CD4-positive, alpha-beta T cell treated with Interleukin-15 for 1 hour (primary cell): ENCODE results near the gene SCAPER.
"Not testable (repeated sequence)": the region's sequence is repeated elsewhere in the genome, so short reads cannot be mapped to it uniquely, and the experiment has no call there.

ENCODE experiments used
- DNase-seq: peaks from one replicate; pipeline ENCODE4 v3.0.0-alpha.2; 2020

Gene SCAPER

DNA sequence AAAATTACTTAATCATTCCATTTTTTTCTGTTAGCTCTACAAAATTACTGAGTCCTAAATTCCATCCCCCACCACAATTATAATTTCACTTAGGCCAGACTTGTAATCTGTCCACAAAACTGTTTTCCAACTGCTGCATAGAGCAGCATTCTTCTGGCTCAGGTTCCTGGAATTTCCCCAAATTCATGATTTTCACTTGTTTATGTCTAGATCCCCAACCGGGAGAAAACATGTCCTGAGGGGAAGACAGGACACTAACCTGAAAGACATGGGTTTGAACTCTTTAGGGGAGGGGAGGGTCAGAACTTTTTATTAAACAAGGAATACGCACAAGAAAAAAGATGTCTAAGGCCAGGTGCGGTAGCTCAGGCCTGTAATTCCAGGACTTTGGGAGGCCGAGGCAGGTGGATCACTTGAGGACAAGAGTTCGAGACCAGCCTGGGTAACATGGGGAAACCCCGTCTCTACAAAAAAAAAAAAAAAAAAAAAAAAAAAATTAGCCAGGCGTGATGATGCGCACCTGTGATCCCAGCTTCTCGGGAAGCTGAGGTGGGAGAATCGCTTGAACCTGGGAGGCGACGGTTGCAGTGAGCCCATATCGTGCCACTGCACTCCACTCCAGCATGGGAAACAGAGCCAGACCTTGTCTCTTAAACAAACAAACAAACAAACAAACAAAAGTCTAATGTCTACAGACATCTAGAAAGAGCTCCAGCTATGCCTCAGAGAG is 595.4 kb downstream of the SCAPER start:
- no peak for DNase-seq

DNA sequence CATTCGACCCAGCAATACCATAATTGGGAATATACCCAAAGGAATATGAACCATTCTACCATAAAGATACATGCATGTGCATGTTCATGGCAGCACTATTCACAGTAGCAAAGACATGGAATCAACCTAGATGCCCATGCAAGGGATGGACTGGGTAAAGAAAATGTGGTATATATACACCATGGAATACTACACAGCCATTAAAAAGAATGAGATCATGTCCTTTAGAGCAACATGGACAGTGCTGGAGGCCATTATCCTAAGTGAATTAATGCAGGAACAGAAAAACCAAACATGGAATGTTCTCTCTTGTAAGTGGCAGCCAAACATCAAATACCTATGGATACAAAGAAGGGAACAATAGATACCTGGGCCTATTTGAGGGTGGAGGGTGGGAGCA is 601.2 kb downstream of the SCAPER start:
- no peak for DNase-seq

DNA sequence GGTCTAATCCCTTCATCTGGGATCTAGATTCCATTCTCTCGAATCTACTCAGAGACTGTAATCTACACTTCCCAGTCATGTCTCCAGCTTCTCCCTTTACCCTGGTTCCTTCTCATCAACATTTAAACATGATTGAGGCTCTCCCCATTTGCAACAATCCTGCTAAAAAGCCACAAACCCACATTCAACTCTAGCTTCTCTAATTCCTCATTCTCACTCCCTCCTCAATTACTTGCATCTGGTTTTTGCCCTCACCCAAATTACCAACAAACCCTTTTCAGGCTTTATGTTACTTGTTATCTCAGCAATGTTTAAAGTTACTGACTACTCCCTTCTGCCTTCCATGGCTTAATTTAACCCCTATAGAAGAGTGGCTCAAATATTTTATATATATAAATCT is 605.4 kb downstream of the SCAPER start:
- no peak for DNase-seq

DNA sequence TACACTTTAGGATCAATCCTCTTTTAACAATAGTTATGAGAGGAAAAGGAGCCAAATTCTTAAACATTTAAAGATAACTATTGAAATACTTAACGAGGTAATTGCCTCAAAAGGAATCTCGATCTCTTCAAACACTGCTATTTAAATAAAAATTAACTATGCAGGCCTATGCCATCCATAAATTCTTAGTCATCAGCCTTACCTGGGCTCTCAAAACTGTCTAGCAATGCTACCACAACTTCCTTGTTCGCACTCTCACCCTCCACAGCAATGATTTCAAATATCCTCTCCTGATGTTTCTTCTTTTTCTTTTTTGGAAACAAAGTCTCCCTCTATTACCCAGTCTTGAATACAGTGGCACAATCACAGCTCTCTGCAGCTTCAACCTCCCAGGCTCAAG is 606.2 kb downstream of the SCAPER start:
- no peak for DNase-seq

- DNase-seq, result not testable (repeated sequence)
These were observed 607.2 kb downstream of the SCAPER start for GRCh38 chr15:76297951-76298350.
